ENCODE results near the gene EZR.

DNA sequence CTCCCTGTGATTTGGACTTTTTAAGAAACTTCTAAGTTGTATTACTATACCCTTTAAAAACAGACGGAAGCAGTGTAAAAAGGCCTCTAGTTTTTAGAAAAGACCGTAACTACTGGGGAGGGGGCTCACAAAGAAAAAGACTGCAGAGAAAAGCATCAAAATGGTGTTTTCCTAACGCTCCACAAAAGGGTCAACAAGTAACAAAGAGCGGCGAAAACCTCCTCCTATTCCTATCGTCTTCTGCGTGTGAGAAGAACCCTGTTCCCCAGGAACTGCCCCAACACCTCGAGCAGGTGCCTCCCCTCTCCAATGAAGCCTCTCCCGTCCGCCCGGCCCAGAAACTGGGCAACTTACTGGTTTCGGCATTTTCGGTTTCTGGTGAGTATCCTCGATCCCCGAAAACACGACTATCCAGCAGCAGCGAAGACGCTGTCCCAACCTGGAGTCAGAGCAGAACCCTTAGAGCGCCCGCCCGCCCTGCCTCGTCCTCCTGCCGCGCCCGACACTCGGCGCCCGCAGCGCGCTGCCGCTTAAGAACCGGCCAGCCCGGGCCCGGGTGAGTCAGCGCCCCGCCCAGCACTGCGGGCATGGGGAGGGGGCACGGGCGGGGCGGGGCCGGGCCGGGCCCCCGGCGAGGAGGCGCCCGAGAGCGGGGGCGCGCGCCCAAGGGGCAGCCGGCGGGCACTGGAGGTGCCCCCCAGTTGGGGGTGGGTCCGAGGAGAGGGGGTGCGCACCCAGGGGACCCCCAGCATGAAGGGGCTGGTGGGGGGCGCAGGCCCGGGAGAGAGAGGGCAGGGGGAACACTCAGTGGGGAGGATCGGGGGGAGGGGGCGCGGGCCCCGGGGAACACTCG is 1.2 kb downstream of the EZR start:
- TF ChIP-seq SIN3A (IDR thresholded peaks at IDR 0.05; ENCODE audit: borderline replicate concordance, low read depth, low read length) (no peak), KAT7 (CRISPR knock-in tag; IDR thresholded peaks at IDR 0.05; ENCODE audit: borderline replicate concordance) (no peak), ZNF34 (CRISPR knock-in tag; IDR thresholded peaks at IDR 0.05; ENCODE audit: borderline replicate concordance) (no peak), BORCS8-MEF2B (CRISPR knock-in tag; IDR thresholded peaks at IDR 0.05) (no peak; the same call in none of the 2 replicates), CHCHD3 (CRISPR knock-in tag; IDR thresholded peaks at IDR 0.05) (peak; percentile 72; the same call in 1 of the 2 replicates), RFXAP (CRISPR knock-in tag; IDR thresholded peaks at IDR 0.05; ENCODE audit: borderline replicate concordance) (no peak), SOX6 (IDR thresholded peaks at IDR 0.05) (no peak), SOX6 (CRISPR knock-in tag; IDR thresholded peaks at IDR 0.05) (no peak), ZNF644 (CRISPR knock-in tag; IDR thresholded peaks at IDR 0.05; ENCODE audit: low read depth) (no peak)
- TF ChIP-seq, protein P1, sequence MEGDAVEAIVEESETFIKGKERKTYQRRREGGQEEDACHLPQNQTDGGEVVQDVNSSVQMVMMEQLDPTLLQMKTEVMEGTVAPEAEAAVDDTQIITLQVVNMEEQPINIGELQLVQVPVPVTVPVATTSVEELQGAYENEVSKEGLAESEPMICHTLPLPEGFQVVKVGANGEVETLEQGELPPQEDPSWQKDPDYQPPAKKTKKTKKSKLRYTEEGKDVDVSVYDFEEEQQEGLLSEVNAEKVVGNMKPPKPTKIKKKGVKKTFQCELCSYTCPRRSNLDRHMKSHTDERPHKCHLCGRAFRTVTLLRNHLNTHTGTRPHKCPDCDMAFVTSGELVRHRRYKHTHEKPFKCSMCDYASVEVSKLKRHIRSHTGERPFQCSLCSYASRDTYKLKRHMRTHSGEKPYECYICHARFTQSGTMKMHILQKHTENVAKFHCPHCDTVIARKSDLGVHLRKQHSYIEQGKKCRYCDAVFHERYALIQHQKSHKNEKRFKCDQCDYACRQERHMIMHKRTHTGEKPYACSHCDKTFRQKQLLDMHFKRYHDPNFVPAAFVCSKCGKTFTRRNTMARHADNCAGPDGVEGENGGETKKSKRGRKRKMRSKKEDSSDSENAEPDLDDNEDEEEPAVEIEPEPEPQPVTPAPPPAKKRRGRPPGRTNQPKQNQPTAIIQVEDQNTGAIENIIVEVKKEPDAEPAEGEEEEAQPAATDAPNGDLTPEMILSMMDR (CRISPR knock-in tag; IDR thresholded peaks at IDR 0.05), result peak; percentile 6; the same call in 1 of the 2 replicates
- TF ChIP-seq, protein P2, sequence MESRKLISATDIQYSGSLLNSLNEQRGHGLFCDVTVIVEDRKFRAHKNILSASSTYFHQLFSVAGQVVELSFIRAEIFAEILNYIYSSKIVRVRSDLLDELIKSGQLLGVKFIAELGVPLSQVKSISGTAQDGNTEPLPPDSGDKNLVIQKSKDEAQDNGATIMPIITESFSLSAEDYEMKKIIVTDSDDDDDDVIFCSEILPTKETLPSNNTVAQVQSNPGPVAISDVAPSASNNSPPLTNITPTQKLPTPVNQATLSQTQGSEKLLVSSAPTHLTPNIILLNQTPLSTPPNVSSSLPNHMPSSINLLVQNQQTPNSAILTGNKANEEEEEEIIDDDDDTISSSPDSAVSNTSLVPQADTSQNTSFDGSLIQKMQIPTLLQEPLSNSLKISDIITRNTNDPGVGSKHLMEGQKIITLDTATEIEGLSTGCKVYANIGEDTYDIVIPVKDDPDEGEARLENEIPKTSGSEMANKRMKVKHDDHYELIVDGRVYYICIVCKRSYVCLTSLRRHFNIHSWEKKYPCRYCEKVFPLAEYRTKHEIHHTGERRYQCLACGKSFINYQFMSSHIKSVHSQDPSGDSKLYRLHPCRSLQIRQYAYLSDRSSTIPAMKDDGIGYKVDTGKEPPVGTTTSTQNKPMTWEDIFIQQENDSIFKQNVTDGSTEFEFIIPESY (CRISPR knock-in tag; IDR thresholded peaks at IDR 0.05), result no peak
